T-helper 1 cell treated with Interleukin-12 subunit alpha and Interleukin-12 subunit beta and Interleukin-4 antibody, amounts not matched to agents 30 μg/mL and 1 μg/mL, for 36 hours (primary cell): ENCODE data around the gene POR.
A peak's percentile ranks its signal among the peaks of the same experiment; 100 is the strongest.

ENCODE experiments used
- H3K27ac Mint-ChIP-seq: one replicate; pipeline ENCODE4 v1.8.0; 2021; ENCODE audit warnings: mild to moderate bottlenecking, mixed read lengths
- H3K27me3 Mint-ChIP-seq: one replicate; pipeline ENCODE4 v1.8.0; 2021; ENCODE audit warnings: low read depth, mixed read lengths
- H3K36me3 Mint-ChIP-seq: one replicate; pipeline ENCODE4 v1.8.0; 2021; ENCODE audit warnings: low read depth, mixed read lengths
- H3K4me1 Mint-ChIP-seq: one replicate; pipeline ENCODE4 v1.8.0; 2021; ENCODE audit warnings: low read depth, mixed read lengths
- H3K4me3 Mint-ChIP-seq: one replicate; pipeline ENCODE4 v1.8.0; 2021; ENCODE audit warnings: mild to moderate bottlenecking, moderate library complexity, mixed read lengths
- H3K9me3 Mint-ChIP-seq: one replicate; pipeline ENCODE4 v1.8.0; 2021; ENCODE audit warnings: mixed read lengths

The POR gene

DNA sequence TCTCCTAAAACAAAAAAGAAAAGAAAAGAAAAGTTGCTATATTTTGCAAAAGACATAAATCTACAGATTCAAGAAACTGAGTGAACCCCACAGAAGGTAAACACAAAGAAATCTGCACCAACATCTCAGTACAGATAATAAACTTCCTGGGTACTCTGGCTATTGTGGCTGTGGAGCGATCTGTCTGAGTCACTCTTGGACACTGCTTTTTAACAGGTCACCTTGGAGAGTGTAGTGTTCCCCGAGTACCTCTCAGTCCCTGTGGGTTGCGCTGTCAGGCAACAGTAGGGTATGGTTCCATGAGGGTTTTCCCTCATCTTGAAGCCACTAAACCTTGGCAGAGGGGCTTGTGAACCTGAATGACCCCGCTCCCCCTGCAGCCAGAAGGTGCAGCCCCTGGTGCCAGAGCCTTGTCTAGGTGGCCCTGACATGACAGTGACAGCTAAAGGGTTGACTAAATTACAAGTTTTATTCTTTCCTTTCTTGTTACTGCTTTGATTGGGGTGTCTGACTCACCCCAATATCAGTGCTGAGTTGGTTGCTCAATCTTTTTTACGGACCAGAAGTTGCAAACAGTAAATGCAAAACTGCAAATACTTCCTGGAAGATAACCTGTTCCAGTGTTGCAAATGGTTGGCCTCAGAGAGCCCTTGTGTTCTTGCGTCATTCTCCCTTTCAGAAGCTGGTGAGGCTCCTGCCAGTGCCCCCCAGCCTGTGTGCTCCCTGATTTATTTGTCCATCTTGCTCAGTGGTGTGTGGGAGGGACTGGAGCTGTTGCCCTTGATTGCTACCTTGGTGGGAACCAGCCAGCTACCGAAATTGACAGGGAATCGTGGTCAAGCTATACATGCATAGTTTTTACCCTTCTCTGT is 30.6 kb downstream of the POR start:
- H3K4me1 Mint-ChIP-seq: peaks cover 9% of the 10 kb centered on the region
- H3K9me3 Mint-ChIP-seq: no peaks in the 10 kb centered on the region
- no peaks in the 10 kb centered on the region for H3K27me3 Mint-ChIP-seq
- peak overlapping the region; percentile 9 for H3K27ac Mint-ChIP-seq
- no peaks in the 10 kb centered on the region for H3K36me3 Mint-ChIP-seq
- H3K4me3 Mint-ChIP-seq: no peak overlapping the region

DNA sequence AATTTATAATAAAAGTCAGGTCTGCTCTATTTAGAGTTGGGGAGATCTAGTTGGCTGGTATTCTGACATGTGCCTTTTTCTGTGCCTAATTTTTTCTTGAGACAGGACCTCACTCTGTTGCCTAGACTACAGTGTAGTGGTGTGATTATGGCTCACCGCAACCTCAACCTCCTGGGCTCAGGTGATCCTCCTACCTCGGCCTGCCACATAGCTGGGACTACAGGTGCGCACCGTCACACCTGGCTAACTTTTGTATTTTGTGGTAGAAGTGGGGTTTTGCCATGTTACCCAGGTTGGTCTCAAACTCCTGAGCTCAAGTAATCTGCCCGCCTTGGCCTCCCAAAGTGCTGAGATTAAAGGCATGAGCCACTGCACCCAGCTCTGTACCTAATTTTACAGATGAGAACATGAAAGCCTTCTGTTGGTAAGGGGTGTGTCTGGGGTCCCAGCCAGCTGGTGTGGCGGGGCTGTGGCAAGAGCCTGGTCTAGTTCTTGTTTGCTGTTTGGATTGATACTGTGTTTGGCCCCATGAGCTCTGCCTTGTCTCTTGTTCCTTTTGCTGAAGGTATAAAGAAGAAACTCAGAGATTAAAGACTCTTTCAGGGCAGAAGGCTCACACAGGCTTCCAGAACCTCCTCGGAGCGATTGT is 31.4 kb downstream of the POR start:
- peaks cover 9% of the 10 kb centered on the region for H3K4me1 Mint-ChIP-seq
- no peaks in the 10 kb centered on the region for H3K27me3 Mint-ChIP-seq
- no peaks in the 10 kb centered on the region for H3K36me3 Mint-ChIP-seq
- H3K27ac Mint-ChIP-seq: no peak overlapping the region
- no peak overlapping the region for H3K4me3 Mint-ChIP-seq
- no peaks in the 10 kb centered on the region for H3K9me3 Mint-ChIP-seq

DNA sequence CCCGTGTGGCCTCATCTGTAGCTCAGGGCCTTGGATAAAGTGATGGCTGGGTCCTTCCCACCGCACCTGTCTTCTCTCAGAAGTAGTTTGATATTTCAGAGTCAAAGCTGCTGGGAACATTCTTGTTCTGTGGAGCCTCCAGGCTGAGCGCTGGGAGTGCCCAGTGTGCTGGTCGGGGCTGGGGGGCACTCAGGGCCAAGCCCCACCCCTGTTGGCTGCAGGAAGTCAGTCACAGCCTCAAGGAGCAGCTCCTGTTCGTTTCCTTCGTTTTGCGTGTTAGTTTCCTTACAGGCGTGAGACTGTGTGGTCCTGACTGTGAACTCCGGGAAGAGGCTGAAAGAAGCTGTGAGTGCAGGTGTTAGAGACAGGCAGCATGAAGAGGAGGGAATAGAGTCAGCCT is 33.2 kb downstream of the POR start:
- H3K36me3 Mint-ChIP-seq: no peaks in the 10 kb centered on the region
- H3K4me1 Mint-ChIP-seq: peaks cover 9% of the 10 kb centered on the region
- no peak overlapping the region for H3K4me3 Mint-ChIP-seq
- no peak overlapping the region for H3K27ac Mint-ChIP-seq
- no peaks in the 10 kb centered on the region for H3K9me3 Mint-ChIP-seq
- H3K27me3 Mint-ChIP-seq: no peaks in the 10 kb centered on the region

DNA sequence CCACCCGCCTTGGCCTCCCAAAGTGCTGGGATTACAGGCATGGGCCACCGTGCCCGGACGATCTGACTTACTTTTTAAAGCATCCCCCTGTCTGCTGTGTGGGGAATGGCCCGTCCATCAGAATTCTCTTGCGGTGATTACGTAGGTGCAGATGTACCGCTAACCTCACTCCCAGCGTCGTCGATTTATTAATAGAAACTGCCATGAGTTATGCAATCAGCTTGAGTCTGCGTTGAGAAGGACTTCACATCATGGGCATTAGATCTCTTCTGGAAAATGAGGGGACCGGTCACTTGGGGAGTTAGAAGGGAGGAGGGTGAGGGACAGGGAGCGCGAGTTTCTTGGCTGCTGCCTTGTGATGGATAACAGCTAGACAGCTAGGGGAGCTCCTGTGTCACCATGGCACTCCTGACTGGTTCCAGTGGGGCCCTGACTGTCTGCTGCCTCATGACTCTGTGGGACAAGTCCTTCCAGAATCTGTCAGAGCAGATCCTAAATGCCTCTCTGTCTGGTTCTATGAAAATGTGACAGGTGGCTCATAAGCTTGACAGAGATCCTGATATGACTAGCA is 35.2 kb downstream of the POR start:
- Mint-ChIP-seq H3K4me3 (no peak overlapping the region), H3K9me3 (no peaks in the 10 kb centered on the region), H3K27me3 (no peaks in the 10 kb centered on the region), H3K27ac (no peak overlapping the region), H3K36me3 (no peaks in the 10 kb centered on the region), H3K4me1 (peaks cover 4% of the 10 kb centered on the region)

DNA sequence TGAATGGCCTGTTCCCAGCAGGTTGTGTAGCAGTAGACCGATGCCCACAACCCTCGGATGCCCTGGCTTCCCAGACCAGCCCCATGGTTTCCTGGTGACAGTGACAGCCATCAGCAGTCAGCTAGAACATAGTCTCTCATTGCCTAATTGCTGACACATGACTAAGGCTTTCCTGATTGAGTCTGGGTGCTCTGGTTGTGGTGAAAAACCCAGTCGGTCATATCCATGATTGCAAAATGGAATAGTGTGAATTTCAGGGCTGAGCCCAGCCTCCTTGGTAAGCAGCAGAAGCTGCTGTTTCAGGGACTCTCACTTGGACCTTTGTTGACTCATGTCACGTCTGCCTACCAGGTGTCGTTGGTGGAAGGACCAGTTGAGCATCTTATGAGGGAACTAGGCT is 36.6 kb downstream of the POR start:
- H3K27me3 Mint-ChIP-seq: no peaks in the 10 kb centered on the region
- H3K4me1 Mint-ChIP-seq: no peaks in the 10 kb centered on the region
- H3K27ac Mint-ChIP-seq: no peak overlapping the region
- no peaks in the 10 kb centered on the region for H3K9me3 Mint-ChIP-seq
- no peak overlapping the region for H3K4me3 Mint-ChIP-seq
- H3K36me3 Mint-ChIP-seq: peaks cover 2% of the 10 kb centered on the region

DNA sequence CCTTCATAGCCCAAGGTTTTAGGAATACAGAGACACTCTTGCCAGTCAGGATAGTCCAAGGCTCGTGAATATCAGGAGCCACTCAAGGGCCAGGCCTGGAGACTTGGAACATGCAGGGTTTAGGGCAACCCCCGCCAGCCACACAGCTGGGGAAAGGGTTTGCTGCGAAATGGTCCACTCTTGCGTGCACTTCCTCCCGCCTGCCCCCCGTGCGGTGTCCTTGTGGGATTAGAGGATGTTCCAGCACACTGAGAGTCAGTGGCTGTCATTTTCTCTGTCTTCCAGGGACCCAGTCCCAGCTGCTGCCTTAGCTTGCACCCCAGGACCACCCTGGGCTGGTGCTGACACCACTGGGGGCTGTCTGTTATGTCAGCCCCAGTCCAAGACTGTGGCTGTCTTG is 38.5 kb downstream of the POR start:
- Mint-ChIP-seq H3K4me1 (no peaks in the 10 kb centered on the region), H3K4me3 (no peak overlapping the region)

DNA sequence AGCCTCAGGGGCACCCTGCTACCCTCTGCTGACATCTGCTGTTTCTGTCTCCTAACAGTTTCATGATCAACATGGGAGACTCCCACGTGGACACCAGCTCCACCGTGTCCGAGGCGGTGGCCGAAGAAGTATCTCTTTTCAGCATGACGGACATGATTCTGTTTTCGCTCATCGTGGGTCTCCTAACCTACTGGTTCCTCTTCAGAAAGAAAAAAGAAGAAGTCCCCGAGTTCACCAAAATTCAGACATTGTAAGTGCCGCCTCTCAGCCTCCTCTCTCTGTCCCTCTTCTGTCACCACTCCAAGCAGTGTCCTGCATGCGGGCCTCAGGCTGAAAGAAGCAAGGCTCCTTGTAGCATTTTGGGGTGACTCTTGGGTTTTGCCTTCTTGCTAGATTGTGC is 39.0 kb downstream of the POR start:
- H3K36me3 Mint-ChIP-seq: peaks cover 10% of the 10 kb centered on the region
- H3K4me1 Mint-ChIP-seq: no peaks in the 10 kb centered on the region
- H3K9me3 Mint-ChIP-seq: no peaks in the 10 kb centered on the region
- no peak overlapping the region for H3K27ac Mint-ChIP-seq
- no peak overlapping the region for H3K4me3 Mint-ChIP-seq
- no peaks in the 10 kb centered on the region for H3K27me3 Mint-ChIP-seq

More for the DNA sequence above, 38.5 kb downstream of the POR start:
- Mint-ChIP-seq H3K36me3 (peaks cover 8% of the 10 kb centered on the region), H3K27me3 (no peaks in the 10 kb centered on the region), H3K27ac (no peak overlapping the region), H3K9me3 (no peaks in the 10 kb centered on the region)

DNA sequence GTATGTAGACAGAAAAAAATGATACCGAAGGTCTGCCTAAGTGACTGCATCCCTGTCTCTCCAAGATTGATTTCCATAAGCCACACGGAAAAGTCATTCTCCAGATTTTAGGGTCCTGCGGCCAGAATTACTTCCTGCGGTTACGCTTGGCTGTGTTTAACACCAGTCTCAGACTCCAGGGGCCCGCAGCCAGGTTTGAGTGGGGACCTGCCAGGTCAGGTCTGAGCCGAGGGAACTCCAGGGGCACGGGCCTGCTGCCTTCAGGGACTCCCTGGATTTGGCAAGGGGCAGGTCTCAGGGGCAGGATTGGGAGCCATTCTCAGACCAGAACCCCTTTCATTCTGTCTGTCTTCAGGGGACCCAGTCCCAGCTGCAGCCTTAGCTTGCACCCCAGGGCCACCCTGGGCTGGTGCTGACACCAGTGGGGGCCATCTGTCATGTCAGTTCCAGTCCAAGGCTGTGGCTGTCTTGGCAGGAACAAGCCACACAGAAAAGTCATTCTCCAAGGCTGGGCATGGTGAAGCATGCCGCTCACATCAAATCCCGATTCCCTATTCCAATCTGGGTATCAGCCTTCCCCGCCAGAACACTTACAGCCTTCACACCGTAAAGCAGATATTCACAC is 40.5 kb downstream of the POR start:
- H3K36me3 Mint-ChIP-seq: peaks cover 10% of the 10 kb centered on the region
- H3K27ac Mint-ChIP-seq: no peak overlapping the region
- H3K9me3 Mint-ChIP-seq: no peaks in the 10 kb centered on the region
- no peak overlapping the region for H3K4me3 Mint-ChIP-seq
- H3K4me1 Mint-ChIP-seq: no peaks in the 10 kb centered on the region
- no peaks in the 10 kb centered on the region for H3K27me3 Mint-ChIP-seq

DNA sequence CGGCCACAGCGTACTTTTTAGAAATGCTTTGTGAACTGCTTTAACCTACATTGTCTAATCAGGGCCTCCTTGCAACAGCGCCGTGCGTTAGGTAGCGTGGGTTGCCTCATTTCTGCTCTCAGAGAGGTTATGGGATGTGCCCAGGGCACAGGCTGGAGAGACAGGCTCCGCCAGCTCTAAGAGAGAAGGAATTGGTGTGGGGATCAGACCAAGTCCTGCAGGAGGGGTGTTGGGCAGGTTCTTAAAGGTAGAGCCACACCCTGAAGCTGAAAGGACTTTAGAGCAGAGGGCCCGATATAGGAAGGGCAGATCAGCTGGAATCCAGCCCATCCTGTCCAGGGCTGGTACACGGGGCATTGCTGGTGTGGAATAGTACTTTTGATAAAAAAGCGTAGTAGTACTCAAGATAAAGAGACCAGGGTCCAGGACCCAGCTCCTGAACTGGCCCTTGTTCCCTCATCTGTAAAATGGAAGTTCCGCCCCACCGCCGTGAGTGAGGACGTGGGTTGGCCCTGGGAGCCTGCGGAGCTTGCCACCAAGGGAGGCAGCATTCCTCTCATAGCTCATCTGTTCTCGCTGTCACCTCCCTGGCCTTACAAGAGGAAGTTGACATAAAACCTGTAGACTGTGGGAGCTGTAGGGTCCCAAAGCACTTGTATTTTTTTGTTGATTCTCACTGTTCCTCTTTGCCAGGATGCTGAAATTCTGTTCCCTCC is 42.2 kb downstream of the POR start:
- Mint-ChIP-seq H3K4me1 (no peaks in the 10 kb centered on the region), H3K4me3 (no peak overlapping the region), H3K27ac (no peak overlapping the region), H3K36me3 (peaks cover 12% of the 10 kb centered on the region), H3K9me3 (no peaks in the 10 kb centered on the region), H3K27me3 (no peaks in the 10 kb centered on the region)

DNA sequence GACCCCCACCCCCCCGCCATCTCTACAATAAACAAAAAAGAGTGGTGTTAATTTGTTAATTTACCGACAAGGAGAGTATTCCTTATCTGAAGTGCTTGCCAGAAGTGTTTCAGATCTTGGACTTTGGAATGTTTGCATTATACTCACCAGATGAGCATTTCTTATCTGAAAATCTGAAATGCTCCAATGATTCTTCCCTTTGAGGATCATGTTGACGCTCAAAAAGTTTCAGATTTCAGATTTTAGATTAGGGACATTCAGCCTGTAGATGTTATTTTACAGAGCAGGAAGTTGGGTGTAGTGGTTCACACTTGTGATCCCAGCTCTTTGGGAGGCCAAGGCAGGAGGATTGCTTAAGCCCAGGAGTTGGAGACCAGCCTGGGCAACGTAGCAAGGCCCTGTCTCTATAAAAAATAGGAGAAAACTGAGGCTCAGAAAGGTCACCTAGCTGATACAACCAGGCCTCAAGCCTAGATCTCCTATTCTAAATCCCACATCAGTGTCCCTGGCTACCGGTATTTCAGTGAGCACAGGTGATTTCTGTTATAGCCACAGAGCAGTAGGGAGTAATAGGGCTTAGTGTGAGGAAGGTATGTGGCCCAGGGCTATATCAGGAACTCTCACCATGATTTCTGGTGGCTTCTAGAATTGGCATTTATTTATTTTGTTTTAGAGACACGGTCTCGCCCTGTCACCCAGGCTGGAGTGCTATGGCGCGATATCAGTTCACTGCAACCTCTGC is 44.0 kb downstream of the POR start:
- H3K9me3 Mint-ChIP-seq: no peaks in the 10 kb centered on the region
- peaks cover 14% of the 10 kb centered on the region for H3K36me3 Mint-ChIP-seq
- no peak overlapping the region for H3K27ac Mint-ChIP-seq

DNA sequence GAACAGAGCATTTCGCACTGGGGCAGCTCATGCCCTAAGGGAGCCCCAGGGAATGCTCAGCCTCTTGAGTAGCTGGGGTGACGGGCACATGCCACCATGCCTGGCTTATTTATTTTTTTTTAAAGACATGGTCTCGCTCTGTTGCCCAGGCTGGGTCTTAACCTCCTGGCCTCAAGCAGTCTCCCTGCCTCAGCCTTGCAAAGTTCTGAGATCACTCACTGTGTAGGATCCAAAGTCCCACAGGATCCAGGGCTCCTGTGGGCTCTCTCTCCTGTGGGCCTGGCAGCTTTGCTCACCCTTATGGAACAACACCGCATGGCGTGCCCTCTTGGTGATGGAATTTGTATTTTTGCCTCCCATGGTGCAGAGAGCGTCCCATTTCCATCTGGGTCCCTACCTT is 45.4 kb downstream of the POR start:
- Mint-ChIP-seq H3K4me1 (peaks cover 2% of the 10 kb centered on the region), H3K9me3 (no peaks in the 10 kb centered on the region), H3K27me3 (no peaks in the 10 kb centered on the region), H3K4me3 (no peak overlapping the region), H3K27ac (no peak overlapping the region), H3K36me3 (peaks cover 14% of the 10 kb centered on the region)

More for the DNA sequence above, 44.0 kb downstream of the POR start:
- Mint-ChIP-seq H3K4me3 (no peak overlapping the region), H3K27me3 (no peaks in the 10 kb centered on the region), H3K4me1 (peaks cover 2% of the 10 kb centered on the region)

DNA sequence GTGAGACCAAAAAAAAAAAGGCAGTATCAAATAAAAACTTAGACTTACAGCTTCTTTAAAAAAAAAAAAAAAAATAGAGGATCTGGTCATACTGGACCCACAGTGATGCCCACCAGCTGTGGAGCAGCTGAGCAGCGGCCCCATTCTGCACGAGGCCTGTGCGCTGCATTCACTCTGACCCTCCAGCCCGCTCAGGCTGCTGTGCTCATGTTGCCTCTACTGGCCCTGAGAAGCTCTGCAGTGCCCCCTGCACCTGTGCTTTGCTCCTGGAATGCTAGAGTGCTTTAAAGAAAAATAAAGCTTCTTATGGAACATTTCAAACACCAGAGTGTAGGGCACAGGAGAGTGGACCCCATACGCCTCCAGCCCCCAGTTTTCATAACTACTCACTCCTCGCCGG is 46.3 kb downstream of the POR start:
- H3K4me1 Mint-ChIP-seq: peaks cover 2% of the 10 kb centered on the region
- no peaks in the 10 kb centered on the region for H3K27me3 Mint-ChIP-seq
- no peak overlapping the region for H3K4me3 Mint-ChIP-seq
- H3K27ac Mint-ChIP-seq: no peak overlapping the region
- H3K9me3 Mint-ChIP-seq: no peaks in the 10 kb centered on the region
- peaks cover 12% of the 10 kb centered on the region for H3K36me3 Mint-ChIP-seq

DNA sequence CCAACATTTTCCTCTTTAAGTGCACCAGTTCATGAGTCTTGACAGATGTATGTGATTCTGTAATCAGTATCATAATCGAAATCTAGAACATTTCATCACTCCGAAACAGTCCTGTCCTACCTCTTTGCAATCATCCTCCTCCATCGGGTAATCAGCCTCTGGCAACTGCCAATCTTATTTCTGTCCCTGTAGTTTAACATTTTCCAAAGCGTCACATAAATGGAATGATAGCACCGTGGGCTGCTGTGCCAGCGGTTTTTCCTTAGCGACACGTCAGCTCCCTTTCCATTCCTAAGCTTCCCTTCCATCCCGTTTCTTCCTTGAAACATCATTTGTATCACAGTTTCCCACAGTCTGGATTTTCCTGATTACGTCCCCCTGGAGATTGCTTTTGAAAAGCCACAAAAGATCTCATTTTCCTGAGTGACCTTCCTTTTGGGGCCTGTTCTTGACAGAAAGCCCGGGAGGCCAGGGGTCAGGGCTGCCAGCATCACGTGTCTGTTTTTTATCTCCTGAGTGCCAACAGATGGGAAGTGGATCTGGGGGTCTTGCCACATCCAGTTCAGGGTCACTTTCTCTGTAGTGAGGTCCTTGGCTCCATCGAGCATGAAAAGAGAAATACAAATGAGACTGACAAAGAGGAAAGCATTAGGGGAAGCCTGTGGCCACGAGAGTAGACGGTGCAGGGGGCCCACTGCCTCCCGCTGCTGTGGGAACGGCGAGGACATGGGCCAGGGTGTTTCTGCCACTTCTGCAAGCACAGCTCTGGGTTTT is 47.8 kb downstream of the POR start:
- Mint-ChIP-seq H3K36me3 (peaks cover 8% of the 10 kb centered on the region), H3K27me3 (no peaks in the 10 kb centered on the region), H3K27ac (no peak overlapping the region), H3K4me1 (peaks cover 2% of the 10 kb centered on the region), H3K9me3 (no peaks in the 10 kb centered on the region), H3K4me3 (no peak overlapping the region)
